GM12801 (cell line): Measurements from ENCODE around the gene PSG5.

ENCODE experiments used
- CTCF ChIP-seq: IDR thresholded peaks from one replicate; pipeline ENCODE4 v1.5.1; 2011; ENCODE audit warnings: control low read depth; ENCODE audit not compliant: insufficient read length; ENCODE audit errors: extremely low read depth

Gene PSG5

GRCh38 chr19:43132696-43133095, 53.6 kb downstream of the PSG5 start:
- no peak for TF ChIP-seq CTCF

- no peak for TF ChIP-seq CTCF
Observed at GRCh38 chr19:43126720-43127119, 59.6 kb downstream of the PSG5 start.

DNA sequence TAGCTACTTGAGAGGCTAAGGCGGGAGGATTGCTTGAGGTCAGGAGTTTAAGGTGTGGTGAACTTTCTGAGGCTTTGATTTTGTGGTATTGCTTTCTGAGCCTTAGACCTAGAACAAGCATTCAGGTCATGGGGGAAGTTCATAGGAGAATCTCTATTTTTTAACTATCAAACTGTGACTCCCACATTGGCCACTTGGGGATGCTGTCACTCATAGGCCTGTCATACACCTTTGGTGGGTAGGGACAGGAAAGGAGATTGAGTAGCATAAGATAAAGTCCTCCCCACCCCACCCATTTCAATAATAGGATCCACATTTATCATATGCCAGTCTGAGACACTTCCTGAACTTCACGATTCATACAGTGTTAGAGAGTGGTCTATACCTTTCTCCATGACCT, 62.0 kb downstream of the PSG5 start:
- TF ChIP-seq CTCF: no peak
